HepG2 (cell line): Measurements from ENCODE around the gene SETD2. TPM values are rescaled to one million over a fixed set of nuclear protein-coding genes. Genes with fewer than 3 reads are reported as not detected.
A peak's percentile ranks its signal among the peaks of the same experiment; 100 is the strongest.

Source experiments
- ATAC-seq: fragments of 200-7000 bp; cut with Tn5 transposase; 3 replicates; pipeline ENCODE4 v1.9.1; 2020; ENCODE audit warnings: mild to moderate bottlenecking, moderate library complexity
- BruUV-seq: library from RNA; stranded (reverse); fragments of 400-500 nt; replicated peaks from 2 replicates; lab custom pipeline; 2021; lab: Mats Ljungman, UMichigan
- CTCF ChIA-PET: fragments of 300-600 bp; formaldehyde crosslinking; extraction: SDS; loops from one replicate; lab custom pipeline; 2021; ENCODE audit warnings: low total read pairs, inconsistent platforms, low intra/inter-chr PET ratio; lab: Yijun Ruan, JAX
- POLR2A ChIA-PET: fragments of 350-600 bp; sonication (Branson Sonifier 250); formaldehyde crosslinking; loops from one replicate; lab custom pipeline; 2020; ENCODE audit warnings: antibody characterized with exemption, inconsistent platforms; lab: Yijun Ruan, JAX
- DNase-seq: peaks from one replicate; pipeline ENCODE4 v3.0.0-alpha.2; 2015; ENCODE audit warnings: low spot score
- FAIRE-seq: peaks from 3 replicates; lab custom pipeline; 2011; peaks lifted over from hg19 to GRCh38; lab: Jason Lieb, UNC
- H2AFZ ChIP-seq: one replicate; pipeline ENCODE4 v1.6.1; 2011; ENCODE audit warnings: low read length, inconsistent platforms
- H3K27ac ChIP-seq: fragments of 300-600 bp; 3 replicates; pipeline ENCODE4 v1.8.0; 2011; ENCODE audit warnings: mixed run types, mild to moderate bottlenecking, mixed read lengths, low read length, inconsistent platforms; ENCODE audit not compliant: insufficient read depth; ENCODE audit errors: extremely low read length
- H3K27me3 ChIP-seq, 2 experiments: fragments of 200-600 bp in 1 of 2; 2 replicates in 1 of 2; 3 replicates in 1 of 2; pipeline versions ENCODE4 v1.6.0 to v1.8.0; 2011; ENCODE audit warnings: low read length in 2 of 2, mild to moderate bottlenecking in 2 of 2, moderate library complexity in 2 of 2, inconsistent platforms in 1 of 2; ENCODE audit not compliant: insufficient read depth in 2 of 2, control insufficient read depth in 1 of 2
- H3K36me3 ChIP-seq, 2 experiments: fragments of 200-600 bp in 1 of 2; replicated peaks in 1 of 2; 2 replicates in 1 of 2; 3 replicates in 1 of 2; pipeline versions ENCODE4 v1.5.1 to v1.8.0; 2011; ENCODE audit warnings: low read length in 2 of 2, inconsistent platforms in 1 of 2; ENCODE audit not compliant: insufficient read depth in 2 of 2, control insufficient read depth in 1 of 2
- H3K4me1 ChIP-seq: 2 replicates; pipeline ENCODE4 v1.5.1; 2012; ENCODE audit warnings: low read length, inconsistent platforms; ENCODE audit not compliant: insufficient read depth
- H3K4me2 ChIP-seq: 2 replicates; pipeline ENCODE4 v1.6.0; 2011; ENCODE audit warnings: low read depth, low read length, inconsistent platforms
- H3K4me3 ChIP-seq, 3 experiments: fragments of 200-600 bp in 1 of 3; sonication (generic), shearing (Covaris generic) in 1 of 3; replicated peaks in 1 of 3; 2 replicates each; pipeline ENCODE4 v1.5.1; 2011 to 2016; ENCODE audit warnings: low read length in 3 of 3, inconsistent platforms in 2 of 3, low read depth in 2 of 3, mild to moderate bottlenecking in 2 of 3, control low read depth in 1 of 3, mixed read lengths in 1 of 3; ENCODE audit not compliant: insufficient read depth in 1 of 3
- H3K79me2 ChIP-seq: one replicate; pipeline ENCODE4 v1.6.1; 2011; ENCODE audit warnings: low read length, inconsistent platforms; ENCODE audit not compliant: insufficient read depth
- H3K9ac ChIP-seq: 2 replicates; pipeline ENCODE4 v1.6.0; 2011; ENCODE audit warnings: mild to moderate bottlenecking, low read depth, low read length, inconsistent platforms; ENCODE audit not compliant: insufficient read depth
- H3K9me3 ChIP-seq: 2 replicates; pipeline ENCODE4 v1.5.1; 2012; ENCODE audit warnings: mild to moderate bottlenecking, low read length
- H4K20me1 ChIP-seq: 2 replicates; pipeline ENCODE4 v1.6.0; 2011; ENCODE audit warnings: inconsistent platforms, mild to moderate bottlenecking, low read length, moderate library complexity; ENCODE audit not compliant: insufficient read depth
- AGO2 ChIP-seq: fragments of 200-400 bp; formaldehyde crosslinking; optimal IDR thresholded peaks from 2 replicates; pipeline ENCODE3; 2017; ENCODE audit warnings: mild to moderate bottlenecking, low read depth, low read length, moderate library complexity
- GFI1 ChIP-seq: sonication (generic); formaldehyde crosslinking; IDR thresholded peaks from 2 replicates; pipeline ENCODE4 v1.5.0; 2020; ENCODE audit warnings: missing genetic modification reagents, mild to moderate bottlenecking, borderline replicate concordance
- JARID2 ChIP-seq: sonication (generic); formaldehyde crosslinking; IDR thresholded peaks from 2 replicates; pipeline ENCODE4 v1.8.1; 2023; ENCODE audit warnings: missing genetic modification reagents, inconsistent platforms; ENCODE audit not compliant: insufficient replicate concordance
- TRIM22 ChIP-seq: fragments of 450-650 bp; IDR thresholded peaks from 2 replicates; pipeline ENCODE4 v1.6.1; 2017
- ZNF382 ChIP-seq: sonication (generic); formaldehyde crosslinking; IDR thresholded peaks from 2 replicates; pipeline ENCODE4 v1.5.0; 2020; ENCODE audit warnings: missing genetic modification reagents, mild to moderate bottlenecking, borderline replicate concordance
- whole genome bisulfite sequencing: methylation state at CpG from one replicate; pipeline ENCODE4 v1.1.6; 2017; ENCODE audit warnings: low lambda C conversion rate; 5-methylcytosine and 5-hydroxymethylcytosine counted together
- in situ Hi-C: cut with HindIII; loops from 2 replicates; pipeline ENCODE4 v1.10.0; 2017; ENCODE audit warnings: low pct_unique_long_range_greater_than_20kb; ENCODE audit not compliant: extremely low pct_ligation_motif_present
- intact Hi-C: fragments of 100-400 bp; cut with micrococcal nuclease; formaldehyde crosslinking; loops from one replicate; pipeline ENCODE4 v1.10.0; 2022; ENCODE audit not compliant: unreplicated experiment
- polyA plus RNA-seq, 8 experiments: library from polyadenylated mRNA; depleted of rRNA in 3 of 8; stranded (reverse) in 7 of 8; unstranded in 1 of 8; fragments of >200 nt; fragmentation: Illumina TruSeq in 4 of 8; extraction: Trizol in 4 of 8; gene quantifications; 2 replicates each; pipeline versions ENCODE4 v1.2.1 to v1.2.3, GENCODE V29; 2011 to 2016; ENCODE audit warnings: low read depth in 4 of 8, missing spikeins in 1 of 8, mixed read lengths in 1 of 8; ENCODE audit not compliant: insufficient read depth in 1 of 8
- total RNA-seq, 5 experiments: library from RNA; depleted of rRNA; stranded (reverse); fragments of >200 nt; fragmentation: Illumina TruSeq; extraction: Trizol; gene quantifications; 2 replicates each; pipeline ENCODE4 v1.2.3, GENCODE V29; 2016; ENCODE audit warnings: low read depth in 1 of 5
- TF ChIP-seq, protein P1 (sequence below): sonication (generic); formaldehyde crosslinking; IDR thresholded peaks from 2 replicates; pipeline ENCODE4 v1.5.1; 2020; ENCODE audit warnings: missing genetic modification reagents, mild to moderate bottlenecking, borderline replicate concordance

SETD2 gene
- total and polyA plus RNA-seq, 2 of the 13 experiments (the other 11 are each of a cell fraction or from before 2014, with no cell fraction given): 14.2 to 24.2 TPM

- Histone ChIP-seq H3K36me3 (peaks cover 5 to 25% of the 10 kb centered on the region in 2 experiments), H3K4me1 (no peaks in the 10 kb centered on the region), H3K9me3 (no peaks in the 10 kb centered on the region), H3K27ac (no peak overlapping the region), H3K9ac (no peak overlapping the region), H3K27me3 (no peaks in the 10 kb centered on the region), H3K79me2 (no peaks in the 10 kb centered on the region), H3K4me2 (no peak overlapping the region), H4K20me1 (no peaks in the 10 kb centered on the region), H3K4me3 (no peak overlapping the region), H2AFZ (no peak overlapping the region)
- POLR2A ChIA-PET: no interaction called here
- intact Hi-C loops (no loop called here), in situ Hi-C loops (no loop called here)
- no peak for DNase-seq
- TF ChIP-seq AGO2 (peak; percentile 60), GFI1 (CRISPR knock-in tag) (no peak)
- no peak for ATAC-seq
- no peak for FAIRE-seq
- 100% methylated on average over 7 of the region's 16 CpGs for WGBS
- CTCF ChIA-PET: no interaction called here
- BruUV-seq: no TSS peak
Measured at GRCh38 chr3:47007482-47008233, 156.3 kb downstream of the SETD2 start.

DNA sequence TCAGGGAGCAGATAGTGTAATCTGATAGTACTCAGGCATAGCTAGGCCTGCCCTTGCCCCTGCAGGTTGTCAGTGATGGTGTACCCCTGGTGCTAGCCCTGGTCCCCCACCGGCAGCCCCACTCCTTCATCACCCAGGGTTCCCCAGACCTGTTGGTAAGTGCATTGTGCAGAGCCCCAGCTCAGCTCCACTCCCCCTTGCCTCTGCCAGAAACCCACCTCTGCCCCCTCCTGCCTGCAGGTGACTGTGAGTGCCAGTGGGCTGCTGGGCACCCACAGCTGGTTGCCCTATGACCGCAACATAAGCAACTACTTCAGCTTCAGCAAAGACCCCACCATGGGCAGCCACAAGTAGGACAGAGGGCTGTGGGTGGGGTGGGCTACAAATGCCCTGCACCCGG, 156.9 kb downstream of the SETD2 start:
- Histone ChIP-seq H3K9me3 (no peaks in the 10 kb centered on the region), H2AFZ (no peak overlapping the region), H3K4me2 (no peak overlapping the region), H3K27ac (no peak overlapping the region), H3K36me3 (peaks cover 5 to 28% of the 10 kb centered on the region in 2 experiments), H3K79me2 (no peaks in the 10 kb centered on the region), H3K4me3 (no peak overlapping the region), H3K9ac (no peak overlapping the region), H3K4me1 (no peaks in the 10 kb centered on the region), H3K27me3 (no peaks in the 10 kb centered on the region), H4K20me1 (no peaks in the 10 kb centered on the region)
- DNase-seq: no peak
- no peak for FAIRE-seq
- TF ChIP-seq JARID2 (CRISPR knock-in tag): no peak
- TF ChIP-seq, protein P1, sequence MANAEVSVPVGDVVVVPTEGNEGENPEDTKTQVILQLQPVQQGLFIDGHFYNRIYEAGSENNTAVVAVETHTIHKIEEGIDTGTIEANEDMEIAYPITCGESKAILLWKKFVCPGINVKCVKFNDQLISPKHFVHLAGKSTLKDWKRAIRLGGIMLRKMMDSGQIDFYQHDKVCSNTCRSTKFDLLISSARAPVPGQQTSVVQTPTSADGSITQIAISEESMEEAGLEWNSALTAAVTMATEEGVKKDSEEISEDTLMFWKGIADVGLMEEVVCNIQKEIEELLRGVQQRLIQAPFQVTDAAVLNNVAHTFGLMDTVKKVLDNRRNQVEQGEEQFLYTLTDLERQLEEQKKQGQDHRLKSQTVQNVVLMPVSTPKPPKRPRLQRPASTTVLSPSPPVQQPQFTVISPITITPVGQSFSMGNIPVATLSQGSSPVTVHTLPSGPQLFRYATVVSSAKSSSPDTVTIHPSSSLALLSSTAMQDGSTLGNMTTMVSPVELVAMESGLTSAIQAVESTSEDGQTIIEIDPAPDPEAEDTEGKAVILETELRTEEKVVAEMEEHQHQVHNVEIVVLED (CRISPR knock-in tag): no peak
- TF ChIP-seq ZNF382 (CRISPR knock-in tag): no peak
- no peak for TF ChIP-seq TRIM22
- WGBS: 91% methylated on average over 3 of the region's 3 CpGs
- no peak for ATAC-seq
- CTCF ChIA-PET: no interaction called here
- in situ Hi-C loops: no loop called here
- POLR2A ChIA-PET: no interaction called here
- intact Hi-C loops: no loop called here
- BruUV-seq: no TSS peak
